HG03457 (cell line): ENCODE results near the gene CSNK1G2.
"Not testable (repeated sequence)": the region's sequence is repeated elsewhere in the genome, so short reads cannot be mapped to it uniquely, and the experiment has no call there.

Source experiments
- ATAC-seq: cut with Tn5 transposase; IDR thresholded peaks from one replicate; pipeline ENCODE4 v1.9.1; 2021; ENCODE audit warnings: moderate number of reproducible peaks; ENCODE audit not compliant: unreplicated experiment

The CSNK1G2 gene

DNA sequence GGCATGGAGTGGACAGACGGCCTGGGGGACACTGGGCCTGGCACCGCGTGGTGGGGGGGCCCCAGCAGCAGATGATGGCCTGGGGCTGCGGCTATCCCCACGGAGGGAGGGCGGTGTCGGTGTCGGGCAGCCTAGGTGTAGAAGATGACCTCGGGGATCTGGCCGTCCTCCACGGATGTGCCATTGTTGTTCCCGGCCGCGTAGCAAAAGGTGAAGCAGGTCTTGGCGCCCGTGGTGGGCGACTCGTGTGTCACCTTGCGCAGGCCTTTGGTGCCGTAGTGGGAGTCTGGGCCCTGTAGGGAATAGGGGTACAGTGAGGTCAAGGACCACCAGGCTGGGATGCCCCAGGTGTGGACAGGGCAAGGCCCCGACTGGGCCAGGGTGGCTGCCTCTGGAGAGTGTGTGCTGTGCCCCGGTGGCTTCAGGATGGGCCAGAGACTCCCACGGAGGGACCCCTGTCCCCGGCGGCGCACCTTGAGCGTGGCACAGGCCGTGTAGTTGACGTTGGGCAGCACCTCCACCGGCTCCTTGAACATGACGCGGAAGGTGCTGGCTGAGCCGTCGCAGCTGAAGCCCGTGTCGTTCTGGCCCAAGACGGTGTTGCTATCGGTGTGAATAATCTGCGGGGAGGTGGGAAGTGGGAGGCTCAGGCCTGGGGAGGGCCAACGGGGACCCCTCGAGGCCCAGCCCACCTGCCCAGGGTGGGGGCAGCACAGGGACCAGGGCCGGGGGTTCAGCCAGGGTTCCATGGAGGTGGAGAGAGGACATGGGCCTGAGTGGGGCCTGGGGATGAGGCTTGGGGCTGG is 45.6 kb downstream of the CSNK1G2 start:
- no peak for ATAC-seq

DNA sequence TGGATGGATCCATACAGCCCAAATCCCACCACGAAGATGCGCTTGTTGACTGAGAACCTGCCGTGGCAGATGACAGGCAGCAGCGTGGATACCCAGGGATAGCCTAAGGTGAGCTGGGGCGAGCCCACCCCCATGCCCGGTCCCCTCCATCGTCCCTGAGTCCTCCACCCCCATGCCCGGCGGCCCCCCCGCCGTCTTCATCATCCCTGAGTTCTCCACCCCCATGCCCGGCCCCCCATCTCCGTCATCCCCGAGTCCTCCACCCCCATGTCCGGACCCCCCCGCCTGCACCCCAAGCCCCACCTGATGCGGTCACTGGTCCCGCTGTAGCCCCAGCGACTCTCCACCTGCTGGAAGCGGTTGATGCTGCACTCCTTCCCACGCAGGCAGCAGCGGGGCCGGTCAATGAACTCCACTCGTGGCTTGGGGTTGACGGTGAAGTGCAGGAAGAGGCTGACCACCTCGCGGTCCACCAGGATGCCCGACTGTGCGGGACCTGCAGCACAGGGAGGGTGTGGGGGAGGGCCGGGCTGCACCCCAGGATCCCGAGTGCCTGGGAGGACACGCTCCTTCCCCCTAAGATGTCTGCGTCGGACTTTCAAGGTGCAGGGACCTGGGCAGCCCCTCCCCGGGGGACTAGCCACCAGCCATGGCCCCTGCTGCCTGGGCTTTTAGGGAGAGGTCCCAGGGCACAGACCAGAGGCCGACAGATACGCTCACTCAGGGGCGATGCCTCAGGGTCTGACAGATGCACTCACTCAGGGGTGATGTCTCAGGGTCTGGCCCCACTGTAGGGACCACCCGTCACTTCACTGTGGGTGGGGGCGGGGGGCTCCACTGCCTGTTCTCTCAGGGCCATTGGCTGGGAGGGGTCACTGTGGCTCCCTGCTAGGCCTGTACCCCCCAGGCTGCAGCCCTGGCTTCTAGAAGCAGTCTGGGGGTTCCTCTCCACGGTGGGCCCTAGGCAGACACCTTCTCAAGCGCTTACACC is 46.5 kb downstream of the CSNK1G2 start:
- no peak for ATAC-seq

DNA sequence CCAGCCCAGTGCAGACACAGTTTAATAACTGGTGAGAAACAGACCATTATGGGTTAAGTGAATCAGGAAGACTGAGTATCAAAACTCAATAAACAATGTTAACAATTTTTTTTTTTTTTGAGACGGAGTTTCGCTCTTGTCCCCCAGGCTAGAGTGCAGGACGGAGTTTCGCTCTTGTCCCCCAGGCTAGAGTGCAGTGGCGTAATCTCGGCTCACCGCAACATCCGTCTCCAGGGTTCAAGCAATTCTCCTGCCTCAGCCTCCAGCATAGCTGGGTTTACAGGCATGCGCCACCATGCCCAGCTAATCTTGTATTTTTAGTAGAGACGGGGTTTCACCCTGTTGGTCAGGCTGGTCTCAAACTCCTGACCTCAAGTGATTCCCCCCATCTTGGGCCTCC is 47.5 kb downstream of the CSNK1G2 start:
- not testable (repeated sequence) for ATAC-seq

DNA sequence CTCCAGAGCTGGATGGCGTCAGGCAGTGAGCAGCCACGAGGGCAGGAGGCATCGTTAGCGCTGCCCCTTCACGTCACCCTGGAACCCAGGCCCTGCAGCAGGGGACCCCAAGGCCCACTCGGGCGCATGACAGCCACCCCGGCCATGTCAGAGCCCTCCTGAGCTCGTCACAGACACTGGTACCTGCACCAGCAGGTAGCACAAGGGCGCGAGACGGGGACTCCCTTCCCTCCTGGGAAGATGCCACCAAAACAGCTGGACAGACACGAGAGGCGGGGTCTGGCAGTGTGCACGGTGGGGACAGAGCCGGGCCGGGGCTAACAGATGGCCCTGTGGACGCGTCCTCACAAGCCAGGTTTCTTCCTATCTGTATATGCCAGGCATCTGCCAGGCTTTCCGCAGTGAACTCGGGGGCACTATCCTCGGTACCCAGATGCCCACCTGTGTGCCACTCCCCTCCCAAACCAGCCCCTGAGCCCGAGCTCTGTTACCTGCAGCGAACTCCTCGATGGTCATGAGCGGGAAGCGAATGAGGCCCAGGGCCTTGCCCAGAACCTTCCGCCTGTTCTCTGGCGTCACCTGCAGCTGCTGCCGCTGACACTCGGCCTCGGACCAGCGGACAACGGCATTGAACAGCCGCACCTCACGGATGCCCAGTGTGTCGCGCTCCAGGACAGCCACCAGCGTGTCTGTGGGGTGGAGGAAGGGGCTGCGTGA is 48.7 kb downstream of the CSNK1G2 start:
- no peak for ATAC-seq

DNA sequence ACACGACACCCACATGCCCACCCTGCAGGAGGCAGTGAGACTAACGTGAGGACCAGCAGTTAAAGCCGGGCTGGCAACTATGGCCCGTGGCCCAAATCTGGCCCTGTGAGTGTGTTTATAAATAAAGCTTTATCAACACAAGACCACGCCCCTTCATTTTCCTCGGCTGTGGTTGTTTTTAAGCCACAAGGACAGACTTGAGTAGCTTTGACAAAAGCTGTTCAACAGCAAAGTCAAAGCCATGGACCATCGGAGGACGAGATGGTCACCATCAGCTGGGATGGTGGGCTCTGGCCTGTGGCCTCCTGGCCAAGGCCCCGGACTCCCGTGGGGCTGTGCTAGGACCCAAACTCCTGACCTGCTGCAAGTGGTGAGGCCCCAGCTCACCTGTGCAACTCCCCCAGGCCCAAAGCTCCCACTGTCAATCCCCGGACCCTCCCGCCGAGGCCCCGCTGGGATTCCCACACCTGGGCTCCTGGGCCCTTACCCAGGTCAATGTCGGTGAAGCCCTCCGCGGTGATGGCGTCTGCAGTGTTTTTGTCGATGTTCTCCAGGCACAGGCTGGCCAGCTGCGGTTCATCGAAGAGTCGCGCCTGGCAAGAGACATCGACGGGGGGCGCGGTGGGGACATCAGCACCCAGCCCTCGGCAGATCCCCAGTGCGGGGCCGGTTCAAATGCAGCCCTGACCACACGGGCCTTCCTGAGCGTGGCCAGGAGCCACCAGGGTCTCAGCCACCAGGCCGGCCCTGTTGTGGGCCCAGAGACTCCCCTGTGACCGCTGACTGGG is 49.5 kb downstream of the CSNK1G2 start:
- no peak for ATAC-seq

DNA sequence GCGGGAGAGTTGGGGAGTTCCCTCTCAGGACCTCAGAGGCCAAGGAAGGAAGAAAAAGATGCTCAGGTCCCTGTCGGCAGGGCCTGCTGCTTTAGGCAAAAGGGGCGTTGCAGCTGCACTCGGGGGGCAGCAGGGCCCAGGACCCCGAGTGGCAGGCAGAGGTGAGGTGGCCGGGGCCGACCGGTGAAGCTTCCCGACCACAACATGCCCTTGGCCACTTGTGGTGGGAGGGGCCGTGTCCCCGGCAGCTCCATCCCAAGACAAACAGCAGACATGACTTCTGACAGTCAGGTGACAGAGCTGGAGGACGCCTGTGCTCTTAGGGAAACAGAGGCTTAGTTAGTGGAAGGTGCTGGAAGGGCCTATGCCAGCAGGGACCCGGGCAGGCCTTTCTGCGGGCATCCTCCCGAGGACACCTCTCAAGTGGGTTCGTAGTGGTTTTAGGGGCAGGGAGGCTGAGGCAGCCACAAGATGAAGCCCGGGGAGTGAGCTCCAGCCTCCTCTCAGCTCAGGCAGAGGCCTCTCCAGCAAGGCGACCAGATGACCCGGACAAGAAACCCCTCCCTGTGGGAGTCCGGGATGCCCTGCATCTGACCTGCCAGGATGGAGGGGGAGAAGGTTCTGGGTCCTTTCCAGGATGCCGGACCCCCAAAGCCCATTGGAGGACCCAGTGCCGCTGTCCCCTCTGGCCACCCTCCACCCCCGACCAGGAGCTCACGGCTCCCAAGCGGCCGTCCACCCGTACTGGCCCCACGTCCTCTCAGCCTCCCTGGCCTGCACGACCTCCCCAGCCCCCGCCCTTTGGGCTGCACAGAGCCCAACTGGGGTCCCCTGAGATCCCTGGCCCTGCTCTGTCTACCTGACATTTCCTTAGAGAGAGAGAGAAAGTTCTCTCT is 50.3 kb downstream of the CSNK1G2 start:
- no peak for ATAC-seq

DNA sequence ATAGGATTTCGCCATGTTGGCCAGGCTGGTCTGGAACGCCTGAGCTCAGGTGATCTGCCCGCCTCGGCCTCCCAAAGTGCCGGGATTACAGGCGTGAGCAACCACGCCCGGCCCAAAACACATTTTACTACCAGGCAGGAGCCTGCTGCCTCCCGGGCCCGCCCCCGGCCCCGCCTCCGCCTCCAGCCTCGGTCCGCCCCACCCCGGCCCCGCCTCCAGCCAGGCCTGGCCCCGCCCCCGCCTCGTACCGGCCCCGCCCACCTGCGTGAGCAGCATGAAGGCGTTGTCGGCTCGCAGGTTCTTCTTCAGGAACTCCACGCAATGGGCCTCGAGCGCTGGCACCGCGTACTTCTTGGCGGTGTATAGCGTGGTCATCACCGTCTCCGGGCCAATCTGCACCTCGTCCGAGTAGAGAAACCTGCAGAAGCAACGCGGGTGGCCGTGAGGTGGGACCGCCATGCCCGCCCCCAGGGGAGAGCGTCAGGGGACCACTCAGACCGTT is 51.8 kb downstream of the CSNK1G2 start:
- ATAC-seq: no peak

DNA sequence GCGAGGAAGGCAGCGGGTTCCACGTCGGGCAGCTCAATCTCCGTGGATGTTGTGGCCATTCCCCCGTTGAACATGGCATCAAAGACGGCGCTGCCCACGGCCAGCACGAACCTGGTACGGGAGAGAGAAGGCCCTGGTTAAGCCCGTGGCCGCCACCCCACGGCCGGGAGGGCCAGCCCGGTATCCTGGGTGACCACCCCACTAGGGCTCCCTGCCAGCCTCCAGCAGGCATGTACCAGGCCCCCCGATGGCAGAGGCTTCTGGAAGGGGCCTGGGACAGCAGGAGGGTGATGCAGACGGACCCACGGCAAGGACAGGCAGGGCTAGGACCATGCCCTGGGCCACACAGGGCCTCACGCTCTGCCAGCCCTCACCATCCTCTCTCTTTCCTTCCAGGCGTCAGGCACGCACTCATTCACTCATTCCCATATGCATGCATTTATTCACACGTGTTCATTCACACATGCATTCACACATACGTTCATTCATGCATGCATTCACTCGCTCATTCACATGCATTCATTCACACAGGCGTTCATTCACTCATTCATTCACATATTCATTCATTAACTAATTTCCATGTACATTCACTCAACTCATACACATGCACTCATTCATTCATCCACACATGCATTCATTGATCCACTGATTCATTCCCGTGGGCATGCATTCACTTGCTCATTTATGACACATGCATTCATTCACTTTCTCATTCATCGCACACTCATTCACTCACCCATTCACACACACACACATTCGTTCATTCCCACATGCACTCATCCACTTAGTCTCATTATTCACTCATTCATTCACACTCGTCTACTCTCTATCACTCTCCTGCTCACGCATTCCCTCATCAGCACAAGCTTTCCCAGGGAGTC is 56.6 kb downstream of the CSNK1G2 start:
- no peak for ATAC-seq

DNA sequence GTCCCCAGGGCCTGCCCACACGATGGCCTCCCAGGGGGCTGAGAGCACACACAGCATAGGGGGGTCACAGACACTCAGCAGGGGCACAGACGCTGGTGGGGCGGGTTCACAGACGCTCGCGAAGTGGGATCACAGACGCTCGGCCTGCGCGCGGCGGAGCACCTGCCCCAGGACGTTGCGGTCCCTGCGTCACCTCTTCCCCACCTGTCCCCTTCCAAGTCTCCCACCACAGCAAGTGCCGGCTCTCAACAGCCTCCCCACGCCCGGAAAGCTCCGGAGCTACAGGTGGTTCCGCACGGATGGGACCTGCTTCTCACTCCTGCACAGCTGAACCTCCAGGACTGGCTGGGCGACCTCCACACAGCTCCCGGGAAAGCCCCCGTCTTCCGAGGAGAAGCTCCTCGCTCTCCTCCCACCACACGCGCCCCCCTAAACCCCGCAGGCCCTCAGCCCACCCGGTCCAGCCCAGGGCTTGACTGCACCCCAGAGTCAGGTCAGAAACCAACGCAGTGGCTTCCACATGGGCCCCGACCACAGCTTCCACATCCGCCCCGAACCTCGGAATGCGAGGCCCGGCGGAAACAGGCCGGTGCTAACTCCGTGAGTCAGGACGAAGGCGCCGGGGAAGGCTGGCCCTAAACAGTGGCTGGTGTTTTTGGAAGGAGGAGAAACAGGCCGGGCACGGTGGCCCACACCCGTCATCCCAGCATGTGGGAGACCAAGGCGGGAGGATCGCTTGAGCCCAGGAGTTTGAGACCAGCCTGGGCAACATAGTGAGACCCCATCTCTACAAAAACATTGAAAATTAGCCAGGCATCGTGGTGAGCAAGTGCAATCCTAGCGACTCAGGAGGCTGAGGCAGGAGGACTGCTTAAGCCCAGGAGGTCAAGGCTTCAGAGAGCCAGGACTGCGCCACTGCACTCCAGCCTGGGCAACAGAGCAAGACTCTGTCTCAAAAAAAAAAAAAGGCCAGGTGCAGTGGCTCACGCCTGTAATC is 58.0 kb downstream of the CSNK1G2 start:
- ATAC-seq: no peak

DNA sequence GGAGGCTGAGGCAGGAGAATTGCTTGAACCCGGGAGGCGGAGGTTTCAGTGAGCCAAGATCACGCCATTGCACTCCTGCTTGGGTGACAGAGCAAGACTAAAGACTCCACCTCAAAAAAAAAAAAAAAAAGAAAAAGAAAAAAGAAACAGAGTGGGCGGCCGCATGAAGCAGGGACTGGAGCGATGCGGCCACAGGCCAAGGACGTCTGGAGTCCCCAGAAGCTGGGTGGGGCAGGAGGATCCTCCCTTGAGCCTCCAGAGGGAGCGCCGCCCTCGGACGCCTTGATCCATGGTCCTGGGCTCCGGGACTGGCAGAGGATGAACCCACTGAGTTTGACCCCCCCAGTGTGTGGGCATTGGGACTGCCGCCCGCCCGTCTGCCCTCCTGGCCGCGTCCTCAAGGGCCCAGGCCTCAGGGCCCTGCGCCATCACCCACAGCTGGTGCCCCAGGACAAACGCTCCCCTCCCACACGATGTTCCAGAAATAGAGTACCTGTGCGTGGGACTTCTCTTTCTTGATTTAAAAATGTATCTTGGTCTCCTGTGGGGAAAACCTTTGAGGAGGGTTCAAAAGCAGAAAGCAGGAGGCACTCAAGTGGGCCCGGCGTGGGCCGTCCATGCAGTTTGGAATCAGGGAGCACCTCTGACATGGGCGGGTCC is 59.0 kb downstream of the CSNK1G2 start:
- no peak for ATAC-seq

DNA sequence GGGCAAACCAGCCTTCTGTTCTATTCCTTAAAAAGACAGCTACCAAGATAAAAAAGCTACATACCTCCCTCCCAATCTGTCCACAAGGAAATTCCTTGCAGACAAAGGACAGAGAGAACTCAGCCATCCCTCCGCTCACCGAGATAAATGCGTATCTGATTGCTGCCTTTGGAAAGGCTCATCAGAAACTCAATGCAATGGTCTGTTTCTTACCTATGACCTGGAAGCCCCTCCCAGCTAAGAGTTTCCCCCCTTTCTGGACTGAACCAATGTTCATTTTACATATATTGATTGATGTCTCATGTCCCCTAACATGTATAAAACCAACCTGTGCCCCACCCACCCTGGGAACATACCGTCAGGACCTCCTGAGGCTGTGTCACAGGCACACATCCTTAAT is 62.9 kb downstream of the CSNK1G2 start:
- no peak for ATAC-seq

DNA sequence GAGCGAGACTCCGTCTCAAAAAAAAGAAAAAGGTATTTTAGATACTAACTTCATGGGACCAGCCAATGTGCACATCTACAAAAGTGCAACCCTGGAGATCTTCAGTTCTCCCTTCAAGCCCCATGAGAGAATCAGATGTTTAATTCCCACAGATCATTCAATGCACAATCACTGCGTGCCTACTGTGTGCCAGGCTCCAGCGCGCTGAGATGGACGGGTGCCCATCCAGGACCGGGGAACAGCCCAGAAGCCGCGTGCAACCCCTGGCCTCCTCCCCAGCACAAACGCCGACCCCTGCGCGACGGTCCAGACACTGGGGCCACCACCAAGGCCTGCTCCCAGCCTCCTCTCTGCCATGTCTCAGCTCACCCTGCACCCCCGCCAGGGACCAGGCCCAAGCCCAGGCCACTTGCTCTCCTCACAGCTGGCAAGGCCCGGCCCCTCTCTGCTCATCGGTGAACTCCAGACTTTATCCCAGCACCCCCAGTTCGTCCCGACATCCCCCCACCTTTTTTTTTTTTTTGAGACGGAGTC is 69.2 kb downstream of the CSNK1G2 start:
- ATAC-seq: no peak

DNA sequence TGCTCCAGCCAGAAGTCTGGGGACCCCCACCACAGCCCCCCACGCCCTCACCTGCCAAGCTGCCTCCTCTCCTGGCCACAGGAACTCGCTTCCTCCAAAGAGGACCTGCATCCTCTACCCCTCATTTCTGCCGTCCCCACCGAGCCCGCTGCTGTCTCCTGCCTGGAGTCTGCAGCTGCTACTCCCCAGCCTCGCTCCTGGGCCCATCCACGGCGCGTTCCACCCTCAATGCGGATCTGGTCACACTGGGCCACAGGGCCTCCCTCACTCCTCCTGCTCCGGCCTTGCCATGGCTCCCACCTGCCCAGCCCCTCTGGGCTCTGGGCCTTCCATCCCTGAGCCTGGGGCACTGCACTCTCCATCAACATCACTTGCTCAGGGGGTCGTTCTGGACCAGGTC is 70.2 kb downstream of the CSNK1G2 start:
- ATAC-seq: no peak

DNA sequence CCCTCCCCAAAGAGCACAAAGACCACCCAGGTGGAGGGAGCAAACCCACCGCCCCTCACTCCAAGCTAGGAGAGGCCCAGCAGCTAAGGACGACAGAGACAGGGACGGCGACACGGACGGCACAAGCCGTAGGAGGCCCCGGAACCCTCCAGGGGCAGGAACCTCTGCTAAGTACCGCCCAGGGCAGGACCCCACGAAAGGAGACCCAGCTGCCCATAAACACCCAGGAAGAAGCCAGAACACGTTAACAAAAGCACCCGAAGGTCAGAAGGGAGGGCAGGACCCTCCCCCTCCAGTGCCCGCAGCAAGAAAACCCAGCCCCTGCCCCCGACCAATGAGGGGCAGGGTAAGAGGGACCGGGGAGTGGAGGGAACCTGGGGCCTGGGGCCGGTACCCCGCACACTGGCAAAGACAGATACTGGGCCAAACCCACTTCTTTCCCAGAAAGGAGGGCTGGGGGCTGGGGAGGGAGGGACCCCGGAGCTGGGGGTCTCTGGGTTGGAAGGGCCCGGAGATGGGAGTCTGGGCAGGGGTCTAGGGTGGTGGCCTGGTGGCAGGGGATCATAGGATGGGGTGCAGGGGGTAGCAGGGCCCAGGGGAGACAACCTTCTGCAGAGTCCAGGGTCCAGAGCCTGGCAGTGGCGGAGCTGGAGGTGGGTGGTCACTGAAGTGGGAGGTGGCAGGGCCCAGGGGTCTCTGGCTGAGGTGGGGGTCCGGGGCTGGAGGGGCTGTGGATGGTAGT is 72.1 kb downstream of the CSNK1G2 start:
- no peak for ATAC-seq

DNA sequence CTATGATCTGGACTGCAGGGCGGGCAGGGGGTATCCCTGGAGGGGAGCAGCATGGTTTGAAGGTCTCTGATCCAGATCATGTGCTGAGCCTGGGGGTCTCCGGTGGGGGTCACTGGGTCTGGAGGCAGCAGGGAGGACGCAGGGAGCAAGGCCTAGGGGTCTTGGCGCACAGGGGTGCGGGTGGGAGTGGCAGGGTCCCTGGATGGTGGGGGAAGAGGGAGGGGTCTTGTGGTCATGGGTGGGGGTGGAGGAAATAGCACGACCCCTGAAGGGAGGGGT is 72.7 kb downstream of the CSNK1G2 start:
- ATAC-seq: no peak

DNA sequence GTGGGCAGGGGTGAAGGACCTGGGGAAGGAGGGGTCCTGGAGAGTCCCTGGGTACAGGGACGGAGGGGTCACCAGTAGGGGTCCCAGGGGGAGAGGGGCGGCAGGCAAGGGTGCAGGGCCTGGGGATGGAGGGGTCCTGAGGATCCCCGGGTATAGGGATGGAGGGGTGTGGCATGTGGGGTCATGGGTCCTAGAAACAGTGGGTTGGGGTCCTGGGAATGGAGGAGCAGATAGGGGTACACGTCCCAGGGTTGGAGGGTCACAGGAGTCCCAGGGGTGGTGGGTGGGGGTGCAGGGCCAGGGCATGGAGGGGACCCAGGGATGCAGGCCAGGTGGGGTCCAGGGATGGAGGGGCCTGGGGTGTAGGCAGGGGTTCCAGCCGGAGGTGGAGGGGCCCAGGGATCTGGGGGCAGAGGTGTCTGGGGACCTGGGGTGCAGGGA is 73.2 kb downstream of the CSNK1G2 start:
- no peak for ATAC-seq
